ENCODE data around the gene GRM8. TPM values are rescaled to one million over a fixed set of nuclear protein-coding genes. Genes with fewer than 3 reads are reported as not detected.

The GRM8 gene
- total RNA-seq, 1 experiment from 2014 or later: not detected

DNA sequence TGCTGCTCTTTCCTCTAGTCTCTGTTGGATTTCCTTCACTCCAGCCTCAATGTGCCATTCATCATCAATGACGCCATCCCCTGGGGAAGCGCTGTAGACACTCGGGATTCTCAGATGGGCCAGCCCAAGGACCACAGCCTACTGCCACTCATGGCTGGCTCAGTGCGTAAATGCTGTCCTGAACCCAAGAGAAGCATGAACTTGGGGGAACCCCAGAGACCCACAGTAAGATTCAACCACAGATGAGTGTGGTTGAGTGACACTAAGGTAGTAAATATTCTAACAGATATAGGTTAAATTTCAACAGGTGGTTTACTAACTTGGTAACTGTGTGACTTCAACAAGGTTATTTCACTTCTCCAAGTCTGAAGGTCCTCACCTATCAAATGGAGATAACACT lies 304.1 kb downstream of the GRM8 start:
- Histone ChIP-seq H4K20me1 (ENCODE audit: low read length) (no peaks in the 10 kb centered on the region), H3K36me3 (ENCODE audit: low read depth, low read length) (no peaks in the 10 kb centered on the region), H3K9me3 (ENCODE audit: low read length) (no peaks in the 10 kb centered on the region), H3K9ac (ENCODE audit: low read length) (no peak overlapping the region), H3K27me3 (ENCODE audit: low read length) (no peaks in the 10 kb centered on the region), H3K4me1 (ENCODE audit: insufficient read depth, low read length) (no peaks in the 10 kb centered on the region), H3K4me3 (ENCODE audit: low read length) (no peak overlapping the region), H3K4me2 (ENCODE audit: low read length) (no peak overlapping the region), H3F3A (ENCODE audit: low read length, unreplicated experiment) (no peaks in the 10 kb centered on the region), H3K9me2 (replicated peaks; ENCODE audit: low read length) (no peaks in the 10 kb centered on the region), H2AFZ (ENCODE audit: low read length) (no peak overlapping the region), H3K79me2 (ENCODE audit: low read length) (no peaks in the 10 kb centered on the region), H3K27ac (ENCODE audit: low read length) (no peak overlapping the region)
- ATAC-seq (no peak), DNase-seq (no peak)
- intact Hi-C loops (cut with micrococcal nuclease): no loop called here
- ChIA-PET CTCF (no interaction called here), POLR2A (ENCODE audit: unreplicated experiment) (no interaction called here)
- BruUV-seq (replicated peaks): no TSS peak
- TF ChIP-seq EZH2 (IDR thresholded peaks at IDR 0.05; ENCODE audit: low read length, unreplicated experiment): no peak
- no peak for TF ChIP-seq CTCF (conservative IDR thresholded peaks at IDR 0.05; ENCODE audit: low read depth, low read length)

GRCh38 chr7:126940723-126941307 lies 311.9 kb downstream of the GRM8 start:
- no peaks in the 10 kb centered on the region for H3K9me3 ChIP-seq (ENCODE audit: low read length)
- no peak overlapping the region for H3K27ac ChIP-seq (ENCODE audit: low read length)
- BruUV-seq (replicated peaks): no TSS peak
- no peak overlapping the region for H2AFZ ChIP-seq (ENCODE audit: low read length)
- no peak for TF ChIP-seq EZH2 (IDR thresholded peaks at IDR 0.05; ENCODE audit: low read length, unreplicated experiment)
- TF ChIP-seq CTCF (conservative IDR thresholded peaks at IDR 0.05; ENCODE audit: low read depth, low read length): no peak
- TF ChIP-seq EZH2phosphoT487 (IDR thresholded peaks at IDR 0.05; ENCODE audit: borderline replicate concordance, low read length): no peak
- ChIA-PET CTCF (no interaction called here), POLR2A (ENCODE audit: unreplicated experiment) (no interaction called here)
- H3K9me2 ChIP-seq (replicated peaks; ENCODE audit: low read length): no peaks in the 10 kb centered on the region
- no peaks in the 10 kb centered on the region for H4K20me1 ChIP-seq (ENCODE audit: low read length)
- H3K27me3 ChIP-seq (ENCODE audit: low read length): no peaks in the 10 kb centered on the region
- no peaks in the 10 kb centered on the region for H3F3A ChIP-seq (ENCODE audit: low read length, unreplicated experiment)
- H3K36me3 ChIP-seq (ENCODE audit: low read depth, low read length): no peaks in the 10 kb centered on the region
- no peak overlapping the region for H3K4me3 ChIP-seq (ENCODE audit: low read length)
- no peaks in the 10 kb centered on the region for H3K79me2 ChIP-seq (ENCODE audit: low read length)
- DNase-seq: peak; percentile 38
- intact Hi-C loops (cut with micrococcal nuclease): no loop called here
- H3K4me2 ChIP-seq (ENCODE audit: low read length): no peak overlapping the region
- no peak overlapping the region for H3K9ac ChIP-seq (ENCODE audit: low read length)
- H3K4me1 ChIP-seq (ENCODE audit: insufficient read depth, low read length): no peaks in the 10 kb centered on the region
- ATAC-seq: no peak

DNA sequence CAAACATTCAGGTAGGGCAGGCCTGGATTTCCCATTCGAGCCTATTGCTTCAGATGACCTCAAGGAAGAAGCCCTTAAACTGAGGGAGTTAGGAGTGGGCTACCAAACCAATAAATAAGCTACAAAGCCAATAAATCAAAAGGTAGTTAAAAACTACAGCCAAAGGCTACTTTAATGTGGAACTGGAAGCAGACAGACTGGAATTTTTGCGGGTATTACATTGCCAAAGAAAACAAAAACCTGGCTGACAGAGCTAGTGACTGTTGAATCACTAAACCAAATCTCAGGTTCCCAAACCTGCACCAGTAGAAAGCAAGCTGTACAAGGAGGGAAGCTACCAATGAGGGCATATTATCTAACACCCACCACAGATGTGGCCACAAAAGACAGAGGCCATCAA lies 315.6 kb downstream of the GRM8 start:
- ATAC-seq: no peak
- POLR2A ChIA-PET (ENCODE audit: unreplicated experiment): interaction anchor here (0.6 kb wide), 1 partner anchor 14 kb away, joined by 4 read pairs; no protein-coding TSS in a partner anchor
- Histone ChIP-seq H3K4me2 (ENCODE audit: low read length) (no peak overlapping the region), H3K4me3 (ENCODE audit: low read length) (no peak overlapping the region), H3K79me2 (ENCODE audit: low read length) (no peaks in the 10 kb centered on the region), H2AFZ (ENCODE audit: low read length) (no peak overlapping the region), H3K4me1 (ENCODE audit: insufficient read depth, low read length) (no peaks in the 10 kb centered on the region), H3K9me2 (replicated peaks; ENCODE audit: low read length) (no peaks in the 10 kb centered on the region), H4K20me1 (ENCODE audit: low read length) (no peaks in the 10 kb centered on the region), H3K9ac (ENCODE audit: low read length) (no peak overlapping the region), H3K9me3 (ENCODE audit: low read length) (no peaks in the 10 kb centered on the region), H3K27ac (ENCODE audit: low read length) (no peak overlapping the region), H3F3A (ENCODE audit: low read length, unreplicated experiment) (no peaks in the 10 kb centered on the region), H3K36me3 (ENCODE audit: low read depth, low read length) (no peaks in the 10 kb centered on the region), H3K27me3 (ENCODE audit: low read length) (no peaks in the 10 kb centered on the region)
- BruUV-seq (replicated peaks): no TSS peak
- intact Hi-C loops (cut with micrococcal nuclease): no loop called here
- CTCF ChIA-PET: no interaction called here
- peak; percentile 37 for DNase-seq
- no peak for TF ChIP-seq EZH2phosphoT487 (IDR thresholded peaks at IDR 0.05; ENCODE audit: borderline replicate concordance, low read length)
- TF ChIP-seq CTCF (conservative IDR thresholded peaks at IDR 0.05; ENCODE audit: low read depth, low read length): no peak
- TF ChIP-seq EZH2 (IDR thresholded peaks at IDR 0.05; ENCODE audit: low read length, unreplicated experiment): no peak

All from PC-3 (cell line).